Activated T-helper 17 cell treated with anti-CD3 and anti-CD28 coated beads, Interleukin-2, amount 50 U/mL, for 72 hours (primary cell): Measurements from ENCODE around the gene AKAP6. TPM values are rescaled to one million over a fixed set of nuclear protein-coding genes. Genes with fewer than 3 reads are reported as not detected.

Source experiments
- ATAC-seq: fragments of 150-1000 bp; cut with Tn5 transposase; replicated peaks from 2 replicates; pipeline ENCODE4 v1.10.0; 2021; ENCODE audit warnings: mild to moderate bottlenecking, moderate library complexity
- H3K27ac Mint-ChIP-seq: one replicate; pipeline ENCODE4 v1.8.0; 2022; ENCODE audit warnings: mixed read lengths
- H3K27me3 Mint-ChIP-seq: one replicate; pipeline ENCODE4 v1.8.0; 2022; ENCODE audit warnings: mixed read lengths
- H3K36me3 Mint-ChIP-seq: one replicate; pipeline ENCODE4 v1.8.0; 2022; ENCODE audit warnings: low read depth, mild to moderate bottlenecking, mixed read lengths
- H3K4me1 Mint-ChIP-seq: one replicate; pipeline ENCODE4 v1.8.0; 2022; ENCODE audit warnings: mixed read lengths
- H3K4me3 Mint-ChIP-seq: one replicate; pipeline ENCODE4 v1.8.0; 2022; ENCODE audit warnings: mild to moderate bottlenecking, mixed read lengths
- H3K9me3 Mint-ChIP-seq: one replicate; pipeline ENCODE4 v1.8.0; 2022; ENCODE audit warnings: mixed read lengths
- total RNA-seq, 2 donors: library from RNA; stranded (reverse); gene quantifications; one replicate each; pipeline ENCODE4 v1.2.3, GENCODE V29; 2022

Gene AKAP6
- total RNA-seq, 2 donors from 2014 or later = 1.1 to 2.1 TPM

DNA sequence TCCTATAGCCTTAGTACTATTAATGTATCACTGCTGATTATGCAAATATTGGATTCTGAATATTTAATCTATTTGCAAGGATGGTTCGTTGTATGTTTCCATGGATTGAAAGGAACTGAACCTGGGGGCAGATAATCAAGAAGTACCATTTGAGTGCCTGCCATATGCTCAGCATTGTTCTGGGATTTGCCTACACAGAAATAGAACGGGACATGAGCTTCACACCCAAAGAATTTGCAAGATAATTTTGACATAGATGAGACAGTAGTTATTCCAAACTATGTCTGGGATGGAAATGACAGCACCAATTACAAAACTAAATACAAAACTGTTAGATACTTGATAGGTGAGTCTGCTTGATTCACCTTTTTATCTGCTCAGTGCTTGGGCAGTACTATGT lies 476.9 kb downstream of the AKAP6 start:
- H3K4me3 Mint-ChIP-seq = no peak overlapping the region
- ATAC-seq = no peak
- H3K4me1 Mint-ChIP-seq = no peaks in the 10 kb centered on the region
- no peaks in the 10 kb centered on the region for H3K36me3 Mint-ChIP-seq
- H3K27ac Mint-ChIP-seq = no peak overlapping the region
- H3K9me3 Mint-ChIP-seq = peaks cover 28% of the 10 kb centered on the region
- H3K27me3 Mint-ChIP-seq = no peaks in the 10 kb centered on the region

DNA sequence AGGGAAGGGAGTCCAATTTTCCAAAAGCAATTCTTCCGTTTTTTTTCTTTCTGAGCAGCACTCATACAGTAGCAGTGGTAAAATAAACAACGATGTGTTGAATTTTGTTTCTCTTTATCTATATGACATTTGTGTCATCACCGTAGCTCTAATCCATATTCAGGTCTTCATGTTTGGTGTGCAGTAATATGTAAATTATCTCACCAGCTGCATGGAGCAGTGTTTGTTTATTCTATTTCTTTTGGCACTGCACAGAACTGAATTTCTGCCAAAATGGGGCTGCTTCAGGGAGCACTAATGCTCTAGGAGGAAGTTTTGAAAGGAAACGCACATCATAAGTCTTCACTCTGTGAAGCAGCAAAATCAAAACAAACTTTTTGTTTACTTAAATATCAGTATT lies 479.5 kb downstream of the AKAP6 start:
- H3K9me3 Mint-ChIP-seq = peaks cover 19% of the 10 kb centered on the region

GRCh38 chr14:32809255-32809654 lies 480.2 kb downstream of the AKAP6 start:
- no peak for ATAC-seq
- Mint-ChIP-seq H3K27ac (no peak overlapping the region), H3K9me3 (peaks cover 12% of the 10 kb centered on the region), H3K4me3 (no peak overlapping the region), H3K4me1 (no peaks in the 10 kb centered on the region), H3K27me3 (no peaks in the 10 kb centered on the region), H3K36me3 (no peaks in the 10 kb centered on the region)

More for the DNA sequence above, 479.5 kb downstream of the AKAP6 start:
- no peak overlapping the region for H3K27ac Mint-ChIP-seq
- no peak overlapping the region for H3K4me3 Mint-ChIP-seq
- ATAC-seq = no peak
- H3K4me1 Mint-ChIP-seq = no peaks in the 10 kb centered on the region
- no peaks in the 10 kb centered on the region for H3K36me3 Mint-ChIP-seq
- no peaks in the 10 kb centered on the region for H3K27me3 Mint-ChIP-seq

DNA sequence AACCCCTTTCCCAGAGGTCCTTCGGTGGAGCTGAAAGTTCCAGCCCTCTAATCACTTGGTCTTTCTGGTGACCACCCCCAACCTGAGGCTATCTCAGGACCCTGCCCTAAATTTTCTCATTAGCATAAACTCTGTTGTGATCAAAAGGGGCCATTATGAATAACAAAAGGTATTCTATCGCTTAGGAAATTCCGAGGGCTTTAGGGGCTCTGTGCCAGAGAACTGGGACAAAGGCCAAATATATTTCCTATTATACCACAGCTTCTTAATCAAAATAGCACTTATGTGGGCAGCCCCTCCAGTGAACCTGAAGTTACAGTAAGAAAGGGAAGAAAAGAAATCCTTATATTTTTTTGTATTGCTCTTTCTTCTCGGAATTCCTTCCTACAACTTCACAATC lies 484.3 kb downstream of the AKAP6 start:
- ATAC-seq = no peak
- H3K9me3 Mint-ChIP-seq = no peaks in the 10 kb centered on the region
- H3K27ac Mint-ChIP-seq = no peak overlapping the region
- H3K4me3 Mint-ChIP-seq = no peak overlapping the region
- H3K36me3 Mint-ChIP-seq = no peaks in the 10 kb centered on the region
- no peaks in the 10 kb centered on the region for H3K4me1 Mint-ChIP-seq
- no peaks in the 10 kb centered on the region for H3K27me3 Mint-ChIP-seq

DNA sequence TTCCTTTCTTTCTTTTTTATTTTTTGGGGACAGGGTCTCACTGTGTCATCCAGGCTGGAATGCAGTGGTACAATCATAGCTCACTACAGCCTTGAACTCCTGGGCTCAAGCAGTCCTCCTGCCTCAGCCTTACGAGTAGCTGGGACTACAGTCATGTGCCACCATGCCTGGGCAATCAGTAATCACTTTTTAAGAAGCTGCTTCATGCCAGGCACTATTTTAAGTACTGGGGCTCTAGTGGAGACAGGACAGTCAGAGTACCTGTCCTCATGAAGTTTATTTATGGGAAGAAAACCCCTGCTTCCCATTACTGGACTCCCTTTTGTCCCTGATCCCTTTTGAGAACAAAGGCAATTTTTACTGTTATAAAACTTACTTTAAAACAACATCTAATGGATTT lies 485.6 kb downstream of the AKAP6 start:
- no peak overlapping the region for H3K27ac Mint-ChIP-seq
- no peak for ATAC-seq
- no peak overlapping the region for H3K4me3 Mint-ChIP-seq
- H3K36me3 Mint-ChIP-seq = no peaks in the 10 kb centered on the region
- H3K27me3 Mint-ChIP-seq = no peaks in the 10 kb centered on the region
- H3K9me3 Mint-ChIP-seq = no peaks in the 10 kb centered on the region
- H3K4me1 Mint-ChIP-seq = no peaks in the 10 kb centered on the region

GRCh38 chr14:32816588-32816987 lies 487.5 kb downstream of the AKAP6 start:
- Mint-ChIP-seq H3K27me3 (no peaks in the 10 kb centered on the region), H3K27ac (no peak overlapping the region), H3K36me3 (no peaks in the 10 kb centered on the region), H3K4me3 (no peak overlapping the region), H3K4me1 (no peaks in the 10 kb centered on the region), H3K9me3 (no peaks in the 10 kb centered on the region)
- ATAC-seq = no peak

DNA sequence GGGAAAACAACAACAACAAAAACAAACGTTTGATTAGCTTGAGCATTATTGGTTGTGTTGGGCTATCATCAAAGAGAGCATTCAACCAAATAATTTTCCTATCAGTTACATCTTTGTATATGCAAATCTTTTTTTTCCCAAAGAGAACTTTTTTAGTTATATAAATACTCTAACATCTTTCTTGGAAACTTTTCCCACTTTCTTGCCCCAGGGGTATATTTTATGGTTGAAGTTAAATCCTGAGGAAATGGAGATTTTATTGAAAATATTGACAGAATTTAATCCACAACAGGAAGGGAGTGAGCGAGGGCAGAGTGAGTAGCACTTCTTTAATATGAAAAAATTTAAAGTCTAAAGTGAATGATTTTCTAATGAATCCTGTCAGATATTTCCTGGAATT lies 488.7 kb downstream of the AKAP6 start:
- Mint-ChIP-seq H3K9me3 (peaks cover 2% of the 10 kb centered on the region), H3K4me3 (no peak overlapping the region), H3K27me3 (no peaks in the 10 kb centered on the region), H3K4me1 (no peaks in the 10 kb centered on the region), H3K27ac (no peak overlapping the region), H3K36me3 (no peaks in the 10 kb centered on the region)
- ATAC-seq = no peak

- no peak overlapping the region for H3K4me3 Mint-ChIP-seq
- H3K9me3 Mint-ChIP-seq = peaks cover 5% of the 10 kb centered on the region
- H3K27me3 Mint-ChIP-seq = no peaks in the 10 kb centered on the region
- no peaks in the 10 kb centered on the region for H3K4me1 Mint-ChIP-seq
- no peaks in the 10 kb centered on the region for H3K36me3 Mint-ChIP-seq
- no peak overlapping the region for H3K27ac Mint-ChIP-seq
- ATAC-seq = no peak
These were observed 489.5 kb downstream of the AKAP6 start for GRCh38 chr14:32818581-32818980.

DNA sequence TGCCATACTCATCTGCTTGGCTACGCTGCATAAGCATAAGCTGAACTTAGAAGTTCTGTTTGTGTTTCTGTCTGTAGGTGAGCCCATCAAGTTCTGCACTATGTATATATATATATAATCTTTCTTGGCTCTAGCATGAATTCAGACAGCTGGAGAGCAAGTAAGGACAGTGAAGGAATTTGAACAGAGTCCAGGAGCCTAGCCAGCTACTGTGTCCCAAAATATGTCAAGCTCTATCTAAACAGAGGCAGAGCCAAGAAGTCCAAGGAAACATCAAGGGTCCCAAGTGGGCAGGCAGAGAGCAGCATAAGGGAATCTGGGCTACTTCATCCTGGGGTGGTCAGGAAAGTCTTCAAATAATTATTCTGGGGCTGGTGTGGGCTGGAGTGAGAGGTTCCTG lies 491.1 kb downstream of the AKAP6 start:
- no peaks in the 10 kb centered on the region for H3K36me3 Mint-ChIP-seq
- H3K27me3 Mint-ChIP-seq = no peaks in the 10 kb centered on the region

GRCh38 chr14:32820682-32821081 lies 491.6 kb downstream of the AKAP6 start:
- Mint-ChIP-seq H3K27me3 (no peaks in the 10 kb centered on the region), H3K4me1 (no peaks in the 10 kb centered on the region), H3K9me3 (peaks cover 5% of the 10 kb centered on the region), H3K27ac (no peak overlapping the region), H3K4me3 (no peak overlapping the region), H3K36me3 (no peaks in the 10 kb centered on the region)
- ATAC-seq = no peak

More for the DNA sequence above, 491.1 kb downstream of the AKAP6 start:
- Mint-ChIP-seq H3K27ac (no peak overlapping the region), H3K4me1 (no peaks in the 10 kb centered on the region), H3K9me3 (peaks cover 5% of the 10 kb centered on the region), H3K4me3 (no peak overlapping the region)
- ATAC-seq = no peak

DNA sequence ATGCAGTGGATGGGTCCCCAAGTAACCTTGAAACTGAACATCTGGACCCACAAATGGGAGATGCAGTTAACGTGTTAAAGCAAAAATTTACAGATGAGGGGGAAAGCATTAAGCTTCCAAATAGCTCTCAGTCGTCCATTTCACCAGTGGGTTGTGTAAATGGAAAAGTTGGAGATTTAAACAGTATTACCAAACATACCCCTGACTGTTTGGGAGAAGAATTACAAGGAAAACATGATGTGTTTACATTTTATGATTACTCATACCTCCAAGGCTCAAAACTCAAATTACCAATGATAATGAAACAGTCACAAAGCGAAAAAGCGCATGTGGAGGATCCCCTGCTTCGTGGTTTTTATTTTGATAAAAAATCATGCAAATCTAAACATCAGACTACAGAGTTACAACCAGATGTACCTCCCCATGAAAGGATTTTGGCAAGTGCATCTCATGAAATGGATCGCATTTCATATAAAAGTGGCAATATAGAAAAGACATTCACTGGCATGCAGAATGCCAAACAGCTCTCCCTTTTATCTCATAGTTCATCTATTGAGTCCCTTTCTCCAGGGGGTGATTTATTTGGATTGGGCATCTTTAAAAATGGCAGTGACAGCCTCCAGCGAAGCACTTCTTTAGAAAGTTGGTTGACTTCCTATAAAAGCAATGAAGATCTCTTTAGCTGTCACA lies 493.0 kb downstream of the AKAP6 start:
- Mint-ChIP-seq H3K27ac (no peak overlapping the region), H3K4me1 (no peaks in the 10 kb centered on the region), H3K27me3 (no peaks in the 10 kb centered on the region), H3K4me3 (no peak overlapping the region), H3K36me3 (no peaks in the 10 kb centered on the region), H3K9me3 (peaks cover 5% of the 10 kb centered on the region)
- ATAC-seq = no peak

DNA sequence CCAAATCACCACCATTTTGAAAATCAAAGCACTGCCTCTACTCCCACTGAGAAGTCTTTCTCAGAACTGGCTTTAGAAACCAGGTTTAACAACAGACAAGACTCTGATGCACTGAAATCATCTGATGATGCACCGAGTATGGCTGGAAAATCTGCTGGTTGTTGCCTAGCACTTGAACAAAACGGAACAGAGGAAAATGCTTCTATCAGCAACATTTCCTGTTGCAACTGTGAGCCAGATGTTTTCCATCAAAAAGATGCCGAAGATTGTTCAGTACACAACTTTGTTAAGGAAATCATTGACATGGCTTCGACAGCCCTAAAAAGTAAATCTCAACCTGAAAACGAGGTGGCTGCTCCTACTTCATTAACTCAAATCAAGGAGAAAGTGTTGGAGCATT lies 494.6 kb downstream of the AKAP6 start:
- Mint-ChIP-seq H3K27me3 (no peaks in the 10 kb centered on the region), H3K36me3 (no peaks in the 10 kb centered on the region), H3K4me3 (no peak overlapping the region), H3K4me1 (no peaks in the 10 kb centered on the region), H3K9me3 (peaks cover 5% of the 10 kb centered on the region), H3K27ac (no peak overlapping the region)
- no peak for ATAC-seq

DNA sequence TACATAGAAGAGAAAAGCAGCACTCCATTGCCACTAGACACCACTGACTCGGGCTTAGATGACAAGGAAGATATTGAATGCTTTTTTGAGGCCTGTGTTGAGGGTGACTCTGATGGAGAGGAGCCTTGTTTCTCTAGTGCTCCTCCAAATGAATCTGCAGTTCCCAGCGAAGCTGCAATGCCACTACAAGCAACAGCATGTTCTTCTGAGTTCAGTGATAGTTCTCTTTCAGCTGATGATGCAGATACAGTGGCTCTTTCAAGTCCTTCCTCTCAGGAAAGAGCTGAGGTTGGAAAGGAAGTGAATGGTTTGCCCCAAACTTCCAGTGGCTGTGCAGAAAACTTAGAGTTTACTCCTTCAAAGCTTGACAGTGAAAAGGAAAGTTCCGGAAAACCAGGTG lies 495.1 kb downstream of the AKAP6 start:
- no peaks in the 10 kb centered on the region for H3K36me3 Mint-ChIP-seq
- H3K4me1 Mint-ChIP-seq = no peaks in the 10 kb centered on the region
- H3K9me3 Mint-ChIP-seq = peaks cover 5% of the 10 kb centered on the region
- no peaks in the 10 kb centered on the region for H3K27me3 Mint-ChIP-seq
- H3K27ac Mint-ChIP-seq = no peak overlapping the region
- H3K4me3 Mint-ChIP-seq = no peak overlapping the region
- ATAC-seq = no peak

GRCh38 chr14:32825058-32825457 lies 496.0 kb downstream of the AKAP6 start:
- Mint-ChIP-seq H3K27ac (no peak overlapping the region), H3K36me3 (no peaks in the 10 kb centered on the region), H3K4me3 (no peak overlapping the region), H3K27me3 (no peaks in the 10 kb centered on the region), H3K4me1 (no peaks in the 10 kb centered on the region), H3K9me3 (peaks cover 5% of the 10 kb centered on the region)
- no peak for ATAC-seq

DNA sequence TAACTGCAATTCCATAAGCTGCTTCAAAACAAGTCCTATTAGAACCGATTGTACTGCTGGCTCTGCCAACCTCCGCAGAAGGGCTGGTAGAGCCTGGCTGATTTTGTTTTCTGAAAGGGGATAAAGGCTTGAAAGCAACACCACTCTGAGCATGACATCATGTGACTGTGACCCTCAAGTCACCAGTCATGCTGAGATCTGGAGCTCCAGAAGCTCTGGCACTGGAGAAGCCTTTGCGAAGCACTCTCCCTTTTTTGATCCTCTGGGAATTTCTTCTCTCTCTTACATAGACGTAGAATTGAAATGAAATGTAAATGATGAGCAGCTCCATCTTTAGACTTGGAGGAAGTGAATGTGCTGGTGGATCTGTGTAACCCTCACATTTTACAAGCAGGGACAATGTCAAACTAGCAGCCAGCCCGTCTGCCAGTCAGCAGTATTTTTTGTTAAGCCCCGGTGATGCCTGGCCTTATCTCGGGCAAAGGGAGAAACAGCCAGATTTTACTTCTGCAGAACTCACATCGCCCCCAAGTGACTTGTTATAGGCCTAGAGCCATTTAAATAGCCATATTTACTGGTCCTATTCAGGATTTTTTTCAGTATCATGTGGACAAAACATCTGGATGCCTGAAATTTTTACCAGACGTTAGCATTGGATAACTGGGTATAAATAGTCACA lies 497.4 kb downstream of the AKAP6 start:
- Mint-ChIP-seq H3K27me3 (no peaks in the 10 kb centered on the region), H3K4me1 (no peaks in the 10 kb centered on the region), H3K9me3 (peaks cover 5% of the 10 kb centered on the region), H3K36me3 (no peaks in the 10 kb centered on the region), H3K4me3 (no peak overlapping the region), H3K27ac (no peak overlapping the region)
- ATAC-seq = no peak
